BLaER1 treated with 17β-estradiol and CSF1 and Interleukin-3, amounts not matched to agents 10 nM and 100 nM (cell line): Measurements from ENCODE around the gene MGP.

ENCODE experiments used
- H3K27ac ChIP-seq, 11 experiments: shearing (Covaris generic); formaldehyde crosslinking; 2 replicates each; pipeline ENCODE4 v1.8.1; 2022
- H3K27me3 ChIP-seq, 11 experiments: shearing (Covaris generic); formaldehyde crosslinking; 2 replicates each; pipeline ENCODE4 v1.8.1; 2022
- H3K36me3 ChIP-seq, 11 experiments: shearing (Covaris generic); formaldehyde crosslinking; 2 replicates each; pipeline ENCODE4 v1.8.1; 2022
- H3K4me1 ChIP-seq, 10 experiments: shearing (Covaris generic); formaldehyde crosslinking; 2 replicates each; pipeline ENCODE4 v1.8.1; 2022
- H3K4me2 ChIP-seq, 11 experiments: shearing (Covaris generic); formaldehyde crosslinking; 2 replicates each; pipeline ENCODE4 v1.8.1; 2022
- H3K4me3 ChIP-seq, 10 experiments: shearing (Covaris generic); formaldehyde crosslinking; 2 replicates each; pipeline ENCODE4 v1.8.1; 2022
- H3K9ac ChIP-seq, 11 experiments: shearing (Covaris generic); formaldehyde crosslinking; 2 replicates each; pipeline ENCODE4 v1.8.1; 2022
- H3K9me3 ChIP-seq, 11 experiments: shearing (Covaris generic); formaldehyde crosslinking; replicated peaks in 1 of 11; 2 replicates each; pipeline ENCODE4 v1.8.1; 2022
- H4K20me1 ChIP-seq, 11 experiments: shearing (Covaris generic); formaldehyde crosslinking; 2 replicates each; pipeline ENCODE4 v1.8.1; 2022
- Cebpa-rat ChIP-seq, 11 experiments: shearing (Covaris generic); IDR thresholded peaks; 2 replicates each; pipeline ENCODE4 v1.8.1; 2022

The MGP gene

GRCh38 chr12:14878488-14878887 is 7.2 kb downstream of the MGP start:
- Histone ChIP-seq H3K4me2 (no peak overlapping the region), H3K4me3 (no peak overlapping the region), H3K9ac (no peak overlapping the region), H3K27me3 (no peaks in the 10 kb centered on the region), H3K36me3 (no peaks in the 10 kb centered on the region), H3K4me1 (peaks cover 2 to 14% (median 9%) of the 10 kb centered on the region in 10 experiments; a peak in 19 of 20 replicates), H3K27ac (no peak overlapping the region), H3K9me3 (peaks cover 0 to 20% (median 12%) of the 10 kb centered on the region in 11 experiments; a peak in 13 of 22 replicates), H4K20me1 (no peaks in the 10 kb centered on the region)
- no peak for TF ChIP-seq Cebpa-rat (IDR thresholded peaks at IDR 0.05)

- Histone ChIP-seq H3K27me3 (no peaks in the 10 kb centered on the region), H4K20me1 (no peaks in the 10 kb centered on the region), H3K9me3 (peaks cover 0 to 25% (median 14%) of the 10 kb centered on the region in 11 experiments; a peak in 13 of 22 replicates), H3K9ac (no peak overlapping the region), H3K36me3 (no peaks in the 10 kb centered on the region), H3K4me2 (no peak overlapping the region), H3K27ac (no peak overlapping the region), H3K4me3 (no peak overlapping the region), H3K4me1 (peaks cover 0 to 13% (median 8%) of the 10 kb centered on the region in 10 experiments; a peak in 16 of 20 replicates)
- no peak for TF ChIP-seq Cebpa-rat (IDR thresholded peaks at IDR 0.05)
Observed at GRCh38 chr12:14876833-14877232, 8.8 kb downstream of the MGP start.

DNA sequence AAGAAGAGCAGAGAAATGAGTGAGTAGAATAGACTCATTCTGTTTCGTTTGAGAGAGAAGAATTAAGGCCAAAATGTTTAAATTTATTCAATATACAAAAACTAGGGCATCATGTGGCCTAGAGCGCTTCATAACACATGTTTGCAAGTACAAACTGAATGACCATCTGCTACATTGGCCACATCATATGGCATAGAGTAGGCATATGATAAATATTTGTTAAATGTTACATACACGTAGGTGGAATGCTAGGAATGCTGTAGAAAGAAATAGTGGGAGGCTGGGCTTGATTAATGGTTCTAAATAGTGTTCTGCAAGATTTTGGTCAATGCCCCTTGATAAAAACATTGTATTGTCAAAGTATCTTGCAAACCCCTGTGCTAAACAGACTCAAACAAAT is 10.8 kb downstream of the MGP start:
- Histone ChIP-seq H3K4me3 (no peak overlapping the region), H3K9me3 (peaks cover 0 to 21% (median 8%) of the 10 kb centered on the region in 11 experiments; a peak in 13 of 22 replicates), H3K4me2 (no peak overlapping the region), H4K20me1 (no peaks in the 10 kb centered on the region), H3K4me1 (peaks cover 0 to 3% (median 0%) of the 10 kb centered on the region in 10 experiments; a peak in 1 of 20 replicates), H3K9ac (no peak overlapping the region), H3K27ac (no peak overlapping the region), H3K36me3 (no peaks in the 10 kb centered on the region), H3K27me3 (no peaks in the 10 kb centered on the region)
- no peak for TF ChIP-seq Cebpa-rat (IDR thresholded peaks at IDR 0.05)

GRCh38 chr12:14873440-14874185 is 12.0 kb downstream of the MGP start:
- Histone ChIP-seq H3K9ac (no peak overlapping the region), H3K4me3 (no peak overlapping the region), H3K27ac (no peak overlapping the region), H3K27me3 (no peaks in the 10 kb centered on the region), H4K20me1 (no peaks in the 10 kb centered on the region), H3K4me2 (no peak overlapping the region), H3K4me1 (peaks cover 0 to 3% (median 0%) of the 10 kb centered on the region in 10 experiments; a peak in 1 of 20 replicates), H3K9me3 (peaks cover 0 to 24% (median 6%) of the 10 kb centered on the region in 11 experiments; a peak in 15 of 22 replicates), H3K36me3 (no peaks in the 10 kb centered on the region)
- TF ChIP-seq Cebpa-rat (IDR thresholded peaks at IDR 0.05): no peak

DNA sequence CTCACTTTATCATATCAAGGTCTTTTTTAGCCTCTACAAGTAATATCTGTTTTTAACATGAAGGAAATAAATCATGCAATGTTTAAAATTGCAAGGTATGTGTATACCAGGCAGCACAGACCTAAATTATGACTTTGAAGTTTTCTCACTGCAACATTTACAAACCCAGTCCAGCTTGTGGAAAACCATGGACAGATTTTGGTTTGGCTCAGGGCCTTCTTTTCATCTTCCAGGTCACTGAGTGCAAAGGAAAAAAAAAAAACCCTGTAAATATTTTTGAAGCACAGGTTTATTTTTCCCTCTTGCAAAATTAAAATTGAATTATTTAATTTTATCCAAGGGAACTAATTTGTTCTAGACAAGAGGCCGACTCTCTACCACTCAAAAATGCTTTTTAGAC is 13.8 kb downstream of the MGP start:
- Histone ChIP-seq H4K20me1 (no peaks in the 10 kb centered on the region), H3K9ac (no peak overlapping the region)

DNA sequence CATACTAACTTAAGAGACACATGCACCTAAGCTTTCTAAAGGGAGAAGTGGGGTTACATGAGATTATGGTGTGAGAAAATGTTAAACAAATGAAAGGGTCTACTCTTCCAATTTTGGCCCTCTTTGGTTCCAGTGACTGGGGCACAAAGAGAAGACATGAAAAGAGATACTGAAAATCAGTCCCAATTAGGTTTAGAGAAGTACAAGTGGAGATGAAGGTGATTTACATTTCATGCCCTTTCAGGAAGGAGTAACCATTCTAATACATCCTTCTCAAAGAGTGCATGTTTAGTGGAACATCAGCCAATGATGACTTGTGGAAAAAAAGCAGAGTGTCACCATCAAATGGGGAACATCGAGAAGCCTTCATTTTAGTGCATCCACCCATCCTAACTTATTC is 14.4 kb downstream of the MGP start:
- no peak overlapping the region for H3K27ac ChIP-seq
- H3K36me3 ChIP-seq: no peaks in the 10 kb centered on the region
- H3K4me2 ChIP-seq: no peak overlapping the region
- H3K9ac ChIP-seq: no peak overlapping the region
- no peaks in the 10 kb centered on the region for H4K20me1 ChIP-seq
- no peaks in the 10 kb centered on the region for H3K27me3 ChIP-seq
- no peak for TF ChIP-seq Cebpa-rat (IDR thresholded peaks at IDR 0.05)
- H3K4me1 ChIP-seq: peaks cover 0 to 3% (median 0%) of the 10 kb centered on the region in 10 experiments; a peak in 1 of 20 replicates
- peaks cover 13 to 46% (median 23%) of the 10 kb centered on the region in 11 experiments; a peak in 20 of 22 replicates for H3K9me3 ChIP-seq
- H3K4me3 ChIP-seq: no peak overlapping the region

More for the DNA sequence above, 13.8 kb downstream of the MGP start:
- Histone ChIP-seq H3K36me3 (no peaks in the 10 kb centered on the region), H3K9me3 (peaks cover 8 to 41% (median 18%) of the 10 kb centered on the region in 11 experiments; a peak in 20 of 22 replicates), H3K4me3 (no peak overlapping the region), H3K4me2 (no peak overlapping the region), H3K27ac (no peak overlapping the region), H3K4me1 (peaks cover 0 to 3% (median 0%) of the 10 kb centered on the region in 10 experiments; a peak in 1 of 20 replicates), H3K27me3 (no peaks in the 10 kb centered on the region)
- TF ChIP-seq Cebpa-rat (IDR thresholded peaks at IDR 0.05): no peak

- peaks cover 0 to 3% (median 0%) of the 10 kb centered on the region in 10 experiments; a peak in 1 of 20 replicates for H3K4me1 ChIP-seq
- H3K9me3 ChIP-seq: peaks cover 13 to 44% (median 23%) of the 10 kb centered on the region in 11 experiments; a peak in 20 of 22 replicates
- H3K9ac ChIP-seq: no peak overlapping the region
- no peaks in the 10 kb centered on the region for H3K27me3 ChIP-seq
- H3K4me2 ChIP-seq: no peak overlapping the region
- no peaks in the 10 kb centered on the region for H3K36me3 ChIP-seq
- TF ChIP-seq Cebpa-rat (IDR thresholded peaks at IDR 0.05): no peak
- no peak overlapping the region for H3K4me3 ChIP-seq
- H4K20me1 ChIP-seq: no peaks in the 10 kb centered on the region
- no peak overlapping the region for H3K27ac ChIP-seq
Observed at GRCh38 chr12:14868916-14869506, 16.6 kb downstream of the MGP start.

GRCh38 chr12:14860490-14860889 is 25.2 kb downstream of the MGP start:
- Histone ChIP-seq H3K4me3 (no peak overlapping the region), H3K9me3 (peaks cover 26 to 50% (median 39%) of the 10 kb centered on the region in 11 experiments), H3K4me2 (no peak overlapping the region), H3K9ac (no peak overlapping the region), H3K27ac (no peak overlapping the region), H3K36me3 (no peaks in the 10 kb centered on the region), H3K27me3 (no peaks in the 10 kb centered on the region), H4K20me1 (no peaks in the 10 kb centered on the region), H3K4me1 (peaks cover 0 to 18% (median 0%) of the 10 kb centered on the region in 10 experiments; a peak in 4 of 20 replicates)
- TF ChIP-seq Cebpa-rat (IDR thresholded peaks at IDR 0.05): no peak

- H3K9me3 ChIP-seq: peaks cover 26 to 50% (median 39%) of the 10 kb centered on the region in 11 experiments
- TF ChIP-seq Cebpa-rat (IDR thresholded peaks at IDR 0.05): no peak
- H3K27ac ChIP-seq: 0 out of 22 replicates have a peak overlapping the region, but pooled peaks of 1 of the 11 experiments have one; percentile 24
- no peak overlapping the region for H3K4me3 ChIP-seq
- H3K4me2 ChIP-seq: 0 out of 22 replicates have a peak overlapping the region, but pooled peaks of 1 of the 11 experiments have one; percentile 15
- peaks cover 0 to 18% (median 0%) of the 10 kb centered on the region in 10 experiments; a peak in 4 of 20 replicates for H3K4me1 ChIP-seq
- no peaks in the 10 kb centered on the region for H3K27me3 ChIP-seq
- no peaks in the 10 kb centered on the region for H3K36me3 ChIP-seq
- H4K20me1 ChIP-seq: no peaks in the 10 kb centered on the region
- no peak overlapping the region for H3K9ac ChIP-seq
Observed at GRCh38 chr12:14858513-14858912, 27.1 kb downstream of the MGP start.
